Panc1 (cell line): ENCODE data around the gene VCP. TPM values are rescaled to one million over a fixed set of nuclear protein-coding genes. Genes with fewer than 3 reads are reported as not detected.

Source experiments
- ATAC-seq: fragments of 200-7000 bp; cut with Tn5 transposase; 2 replicates; pipeline ENCODE4 v1.9.1; 2020; ENCODE audit warnings: mild to moderate bottlenecking, moderate library complexity
- BruUV-seq: library from RNA; stranded (reverse); fragments of 400-500 nt; replicated peaks from 2 replicates; lab custom pipeline; 2021; lab: Mats Ljungman, UMichigan
- CTCF ChIA-PET: fragments of 300-600 bp; sonication (Branson Sonifier 250); formaldehyde crosslinking; loops from one replicate; lab custom pipeline; 2022; ENCODE audit warnings: antibody characterized with exemption; lab: Charles Lee
- POLR2A ChIA-PET: fragments of 300-600 bp; sonication (Branson Sonifier 250); formaldehyde crosslinking; loops from one replicate; lab custom pipeline; 2022; ENCODE audit warnings: antibody characterized with exemption; lab: Charles Lee
- DNase-seq: peaks from one replicate; pipeline ENCODE4 v3.0.0-alpha.2; 2010; ENCODE audit warnings: low read depth, low spot score
- H3K27ac ChIP-seq: 2 replicates; pipeline ENCODE4 v1.5.1; 2011; ENCODE audit warnings: mild to moderate bottlenecking, low read length, inconsistent platforms
- H3K27me3 ChIP-seq: fragments of 200-500 bp; sonication (Bioruptor generic); 2 replicates; pipeline ENCODE4 v1.6.0; 2014; ENCODE audit warnings: low read length, inconsistent platforms; ENCODE audit not compliant: control insufficient read depth, insufficient read depth
- H3K36me3 ChIP-seq: fragments of 200-500 bp; sonication (Bioruptor generic); 2 replicates; pipeline ENCODE4 v1.5.1; 2014; ENCODE audit warnings: inconsistent platforms, mild to moderate bottlenecking, low read length, moderate library complexity; ENCODE audit not compliant: control insufficient read depth, insufficient read depth
- H3K4me1 ChIP-seq: 2 replicates; pipeline ENCODE4 v1.5.1; 2011; ENCODE audit warnings: inconsistent platforms, mild to moderate bottlenecking, low read length, moderate library complexity; ENCODE audit not compliant: control insufficient read depth, insufficient read depth
- H3K4me3 ChIP-seq, 2 experiments: 2 replicates each; pipeline ENCODE4 v1.5.1; 2011 to 2012; ENCODE audit warnings: low read depth in 2 of 2, low read length in 2 of 2, mild to moderate bottlenecking in 2 of 2, inconsistent platforms in 1 of 2, moderate library complexity in 1 of 2
- H3K9me3 ChIP-seq: fragments of 200-500 bp; sonication (Bioruptor generic); 2 replicates; pipeline ENCODE4 v1.5.1; 2014; ENCODE audit warnings: low read depth, mild to moderate bottlenecking, inconsistent platforms, low read length, moderate library complexity; ENCODE audit not compliant: control insufficient read depth, insufficient read depth
- CTCF ChIP-seq: fragments of 450-650 bp; IDR thresholded peaks from 2 replicates; pipeline ENCODE4 v1.5.1; 2017; ENCODE audit warnings: mild to moderate bottlenecking
- POLR2AphosphoS5 ChIP-seq: IDR thresholded peaks from 2 replicates; pipeline ENCODE4 v1.6.1; 2012; ENCODE audit warnings: mild to moderate bottlenecking, low read depth, low read length, moderate library complexity
- REST ChIP-seq, 2 experiments: IDR thresholded peaks; 2 replicates each; pipeline ENCODE4 v1.6.1; 2011 to 2012; ENCODE audit warnings: low read depth in 2 of 2, control low read depth in 1 of 2, low read length in 1 of 2, mild to moderate bottlenecking in 1 of 2, moderate library complexity in 1 of 2; ENCODE audit not compliant: insufficient read depth in 1 of 2
- SIN3A ChIP-seq: IDR thresholded peaks from 2 replicates; pipeline ENCODE4 v1.6.1; 2012; ENCODE audit warnings: low read depth, mild to moderate bottlenecking, low read length, moderate library complexity, borderline replicate concordance; ENCODE audit not compliant: insufficient read depth
- TCF7L2 ChIP-seq: IDR thresholded peaks from 2 replicates; pipeline ENCODE4 v1.6.1; 2011; ENCODE audit warnings: mild to moderate bottlenecking, low read depth, low read length, inconsistent platforms
- in situ Hi-C: cut with HindIII; loops from 2 replicates; pipeline ENCODE4 v1.10.0; 2016; ENCODE audit warnings: low sequenced_read_pairs, low pct_unique_long_range_greater_than_20kb
- intact Hi-C: fragments of 100-400 bp; cut with micrococcal nuclease; formaldehyde crosslinking; loops from one replicate; pipeline ENCODE4 v1.10.0; 2022; ENCODE audit not compliant: unreplicated experiment
- total RNA-seq: library from RNA; stranded (reverse); gene quantifications from one replicate; pipeline ENCODE4 v1.2.1, GENCODE V29; 2021; ENCODE audit not compliant: unreplicated experiment

Gene VCP
- total RNA-seq, 1 experiment from 2014 or later = 472 TPM

- Histone ChIP-seq H3K27me3 (no peaks in the 10 kb centered on the region), H3K4me3 (no peak overlapping the region), H3K27ac (no peak overlapping the region), H3K4me1 (peaks cover 31% of the 10 kb centered on the region), H3K36me3 (no peaks in the 10 kb centered on the region; the same call in 1 of the 2 replicates), H3K9me3 (no peaks in the 10 kb centered on the region)
- CTCF ChIA-PET = no interaction called here
- intact Hi-C loops (no loop called here), in situ Hi-C loops (no loop called here)
- TF ChIP-seq POLR2AphosphoS5 (no peak), SIN3A (no peak), CTCF (no peak), REST (IDR thresholded peaks at IDR 0.05; ENCODE audit: insufficient read depth in 1 of 2, low read depth in 2 of 2, low read length in 1 of 2) (no peak), TCF7L2 (no peak)
- DNase-seq (no peak), ATAC-seq (no peak)
- no TSS peak for BruUV-seq
- POLR2A ChIA-PET = interaction anchor here (1.8 kb wide), 1 partner anchor 8 kb away, joined by 4 read pairs; no protein-coding TSS in a partner anchor
Measured at GRCh38 chr9:35105571-35106342, 33.3 kb upstream of the VCP start.

- in situ Hi-C loops = no loop called here
- intact Hi-C loops = no loop called here
- Histone ChIP-seq H3K27ac (no peak overlapping the region), H3K4me3 (no peak overlapping the region), H3K36me3 (no peaks in the 10 kb centered on the region; the same call in 1 of the 2 replicates), H3K9me3 (no peaks in the 10 kb centered on the region), H3K4me1 (peaks cover 24% of the 10 kb centered on the region), H3K27me3 (no peaks in the 10 kb centered on the region)
- no peak for DNase-seq
- BruUV-seq = no TSS peak
- POLR2A ChIA-PET = interaction anchor here (1.8 kb wide), 1 partner anchor 9 kb away, joined by 4 read pairs; no protein-coding TSS in a partner anchor
- CTCF ChIA-PET = no interaction called here
- TF ChIP-seq CTCF (no peak), REST (IDR thresholded peaks at IDR 0.05; ENCODE audit: insufficient read depth in 1 of 2, low read depth in 2 of 2, low read length in 1 of 2) (no peak), SIN3A (no peak), POLR2AphosphoS5 (no peak), TCF7L2 (no peak)
- no peak for ATAC-seq
Measured at GRCh38 chr9:35105126-35105525, 32.7 kb upstream of the VCP start.
